Stomach (tissue), 4 donors: Measurements from ENCODE around the gene TH.

ENCODE experiments used
- POLR2A ChIP-seq, 4 donors: fragments of 450-650 bp; IDR thresholded peaks; one replicate each; pipeline ENCODE4 v1.6.1; 2016; ENCODE audit warnings: antibody characterized with exemption in 4 of 4, control low read depth in 2 of 4, mild to moderate bottlenecking in 1 of 4, moderate library complexity in 1 of 4
- TF ChIP-seq, protein P1 (sequence below), 7 experiments: fragments of 450-650 bp in 4 of 7; fragments of 200-600 bp in 3 of 7; sonication (generic) in 3 of 7; IDR thresholded peaks; one replicate each; pipeline ENCODE4 v1.5.1; 2016 to 2019; ENCODE audit warnings: antibody characterized with exemption in 7 of 7, control low read depth in 2 of 7, mild to moderate bottlenecking in 1 of 7

DNA sequence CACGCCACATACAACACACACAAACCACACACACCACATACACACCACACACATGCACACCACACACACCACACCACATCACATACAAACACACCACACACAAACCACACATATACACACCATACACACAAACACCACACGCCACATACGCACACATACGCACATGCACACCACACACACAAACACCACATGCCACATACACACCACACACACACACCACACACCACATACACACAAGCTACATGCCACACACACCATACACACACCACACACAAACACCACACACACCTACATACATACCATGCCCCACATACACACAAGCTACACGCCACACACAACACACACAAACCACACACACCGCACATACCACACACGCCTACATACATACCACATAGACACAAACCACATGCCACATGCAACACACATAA is 15.7 kb upstream of the TH start:
- TF ChIP-seq, protein P1, sequence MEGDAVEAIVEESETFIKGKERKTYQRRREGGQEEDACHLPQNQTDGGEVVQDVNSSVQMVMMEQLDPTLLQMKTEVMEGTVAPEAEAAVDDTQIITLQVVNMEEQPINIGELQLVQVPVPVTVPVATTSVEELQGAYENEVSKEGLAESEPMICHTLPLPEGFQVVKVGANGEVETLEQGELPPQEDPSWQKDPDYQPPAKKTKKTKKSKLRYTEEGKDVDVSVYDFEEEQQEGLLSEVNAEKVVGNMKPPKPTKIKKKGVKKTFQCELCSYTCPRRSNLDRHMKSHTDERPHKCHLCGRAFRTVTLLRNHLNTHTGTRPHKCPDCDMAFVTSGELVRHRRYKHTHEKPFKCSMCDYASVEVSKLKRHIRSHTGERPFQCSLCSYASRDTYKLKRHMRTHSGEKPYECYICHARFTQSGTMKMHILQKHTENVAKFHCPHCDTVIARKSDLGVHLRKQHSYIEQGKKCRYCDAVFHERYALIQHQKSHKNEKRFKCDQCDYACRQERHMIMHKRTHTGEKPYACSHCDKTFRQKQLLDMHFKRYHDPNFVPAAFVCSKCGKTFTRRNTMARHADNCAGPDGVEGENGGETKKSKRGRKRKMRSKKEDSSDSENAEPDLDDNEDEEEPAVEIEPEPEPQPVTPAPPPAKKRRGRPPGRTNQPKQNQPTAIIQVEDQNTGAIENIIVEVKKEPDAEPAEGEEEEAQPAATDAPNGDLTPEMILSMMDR (IDR thresholded peaks at IDR 0.05), result no peak
- no peak for TF ChIP-seq POLR2A (IDR thresholded peaks at IDR 0.05)
